GM12878 (cell line): ENCODE results near the gene OSBPL3. TPM values are rescaled to one million over a fixed set of nuclear protein-coding genes. Genes with fewer than 3 reads are reported as not detected.

Experiments
- BACH1 ChIP-seq: fragments of 450-650 bp; IDR thresholded peaks from 2 replicates; pipeline ENCODE4 v1.6.1; 2017; ENCODE audit warnings: mild to moderate bottlenecking, borderline replicate concordance
- BCL3 ChIP-seq: IDR thresholded peaks from 2 replicates; pipeline ENCODE4 v1.6.1; 2011; ENCODE audit warnings: borderline replicate concordance, low read depth, mild to moderate bottlenecking, moderate library complexity, low read length; ENCODE audit not compliant: insufficient read depth, poor library complexity, severe bottlenecking
- EED ChIP-seq: sonication (generic); IDR thresholded peaks from 2 replicates; pipeline ENCODE4 v1.6.1; 2016; ENCODE audit warnings: antibody characterized with exemption, low read depth
- EP300 ChIP-seq, 2 experiments: fragments of 150-350 bp in 1 of 2; IDR thresholded peaks; 2 replicates each; pipeline ENCODE4 v1.6.1; 2011 to 2012; ENCODE audit warnings: low read depth in 2 of 2, low read length in 2 of 2, borderline replicate concordance in 1 of 2, improper control_type of control experiment in 1 of 2, inconsistent platforms in 1 of 2; ENCODE audit not compliant: control insufficient read depth in 1 of 2
- ETV6 ChIP-seq, 2 experiments: fragments of 450-650 bp in 1 of 2; IDR thresholded peaks in 1 of 2; conservative IDR thresholded peaks in 1 of 2; 2 replicates each; pipeline ENCODE4 v1.6.1; 2014; ENCODE audit warnings: antibody characterized with exemption in 1 of 2, borderline replicate concordance in 1 of 2, low read depth in 1 of 2, mild to moderate bottlenecking in 1 of 2, moderate library complexity in 1 of 2
- FOXM1 ChIP-seq: IDR thresholded peaks from 2 replicates; pipeline ENCODE4 v1.6.1; 2012; ENCODE audit warnings: low read depth, mild to moderate bottlenecking, inconsistent platforms, low read length, moderate library complexity
- GATAD2B ChIP-seq: fragments of 450-650 bp; conservative IDR thresholded peaks from 2 replicates; pipeline ENCODE4 v1.6.1; 2017; ENCODE audit warnings: low read depth, mild to moderate bottlenecking, moderate library complexity
- JUNB ChIP-seq: IDR thresholded peaks from 2 replicates; pipeline ENCODE4 v1.6.1; 2016; ENCODE audit warnings: antibody characterized with exemption, mild to moderate bottlenecking
- MEF2B ChIP-seq: fragments of 450-650 bp; IDR thresholded peaks from 2 replicates; pipeline ENCODE4 v1.6.1; 2018; ENCODE audit warnings: mild to moderate bottlenecking, moderate library complexity; ENCODE audit not compliant: partially characterized antibody, poor library complexity, severe bottlenecking
- MTA2 ChIP-seq: fragments of 450-650 bp; IDR thresholded peaks from 2 replicates; pipeline ENCODE4 v1.6.1; 2016; ENCODE audit warnings: low read depth, mild to moderate bottlenecking, moderate library complexity
- MYC ChIP-seq: IDR thresholded peaks from 2 replicates; pipeline ENCODE4 v1.6.1; 2011; ENCODE audit warnings: mild to moderate bottlenecking, low read length, moderate library complexity, inconsistent platforms; ENCODE audit not compliant: insufficient read depth, insufficient replicate concordance, insufficient read length, severe bottlenecking
- PAX5 ChIP-seq: IDR thresholded peaks from 2 replicates; pipeline ENCODE4 v1.6.1; 2011; ENCODE audit warnings: low read depth, low read length, borderline replicate concordance
- PBX3 ChIP-seq: IDR thresholded peaks from 2 replicates; pipeline ENCODE4 v1.6.1; 2011; ENCODE audit warnings: mild to moderate bottlenecking, low read depth, low read length, moderate library complexity; ENCODE audit not compliant: insufficient replicate concordance
- POU2F2 ChIP-seq: IDR thresholded peaks from 3 replicates; pipeline ENCODE4 v1.6.1; 2011; ENCODE audit warnings: low read depth, mild to moderate bottlenecking, low read length, borderline replicate concordance
- RAD51 ChIP-seq: fragments of 450-650 bp; IDR thresholded peaks from 2 replicates; pipeline ENCODE4 v1.6.1; 2016; ENCODE audit warnings: moderate library complexity, mild to moderate bottlenecking, inconsistent platforms
- SIX5 ChIP-seq: IDR thresholded peaks from 2 replicates; pipeline ENCODE4 v1.6.1; 2011; ENCODE audit warnings: mild to moderate bottlenecking, low read depth, low read length, moderate library complexity; ENCODE audit not compliant: severe bottlenecking
- SMAD1 ChIP-seq: fragments of 450-650 bp; IDR thresholded peaks from 2 replicates; pipeline ENCODE4 v1.6.1; 2018; ENCODE audit warnings: mild to moderate bottlenecking, low read depth; ENCODE audit not compliant: partially characterized antibody
- SRF ChIP-seq, 2 experiments: IDR thresholded peaks; 2 replicates each; pipeline ENCODE4 v1.6.1; 2011; ENCODE audit warnings: low read depth in 2 of 2, low read length in 2 of 2, mild to moderate bottlenecking in 1 of 2, moderate library complexity in 1 of 2
- TCF12 ChIP-seq: IDR thresholded peaks from 2 replicates; pipeline ENCODE4 v1.6.1; 2011; ENCODE audit warnings: low read depth, mild to moderate bottlenecking, low read length
- ZBTB33 ChIP-seq: fragments of 450-650 bp; IDR thresholded peaks from 2 replicates; pipeline ENCODE4 v1.6.1; 2017; ENCODE audit warnings: mild to moderate bottlenecking
- ZNF24 ChIP-seq: fragments of 450-650 bp; IDR thresholded peaks from 2 replicates; pipeline ENCODE4 v1.6.1; 2017; ENCODE audit warnings: antibody characterized with exemption, mild to moderate bottlenecking
- polyA plus RNA-seq, 11 experiments: library from polyadenylated mRNA; depleted of rRNA in 4 of 11; unstranded in 6 of 11; stranded (reverse) in 5 of 11; fragments of >200 nt; fragmentation: Nextera tagmentation in 4 of 11; fragmentation: Illumina TruSeq in 1 of 11; extraction: Ambion mirVana in 4 of 11; extraction: Trizol in 1 of 11; gene quantifications; 1 replicate in 1 of 11; 2 replicates in 10 of 11; pipeline versions ENCODE4 v1.2.1 to v1.2.3, GENCODE V29; 2011 to 2016; ENCODE audit warnings: inconsistent platforms in 2 of 11, missing spikeins in 2 of 11, low read depth in 1 of 11
- total RNA-seq, 4 experiments: library from RNA; depleted of rRNA in 3 of 4; stranded (reverse); fragments of >200 nt in 3 of 4; fragmentation: Illumina TruSeq in 1 of 4; extraction: Trizol in 1 of 4; gene quantifications; 2 replicates each; pipeline versions ENCODE4 v1.2.1 to v1.2.3, GENCODE V29; 2013 to 2021
- TF ChIP-seq, protein P1 (sequence below): fragments of 450-650 bp; IDR thresholded peaks from 2 replicates; pipeline ENCODE4 v1.6.1; 2016; ENCODE audit warnings: mild to moderate bottlenecking, moderate library complexity, borderline replicate concordance

Gene OSBPL3
- total and polyA plus RNA-seq, 10 of the 15 experiments (the other 5 are each of a cell fraction or from before 2014, with no cell fraction given), result 6.1 to 46.6 (median 27.0) TPM

DNA sequence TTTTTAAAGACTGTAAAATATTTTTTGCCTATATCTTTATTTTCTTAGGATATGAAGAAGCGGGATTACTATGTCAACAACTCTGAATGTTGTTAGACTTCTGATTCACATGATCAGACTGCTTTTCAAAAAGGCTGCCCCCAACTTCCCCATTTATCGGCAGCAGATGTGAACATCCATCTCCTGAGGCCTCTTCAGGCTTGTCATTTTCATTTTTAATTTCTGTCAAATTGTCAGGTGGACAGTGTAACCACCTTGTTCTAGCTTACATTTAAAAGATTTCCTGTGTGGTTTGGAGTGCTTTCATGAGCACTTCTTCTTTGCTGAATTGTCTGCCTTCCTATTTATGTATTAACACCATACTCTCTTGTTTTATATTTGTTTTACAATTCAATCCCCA lies 143.9 kb downstream of the OSBPL3 start (continued):
- TF ChIP-seq ZBTB33 (no peak), PAX5 (no peak), ZNF24 (no peak), EED (no peak), SMAD1 (no peak), MYC (no peak), SIX5 (no peak), GATAD2B (no peak), TCF12 (peak; percentile 39; the same call in 1 of the 2 replicates), RAD51 (peak; percentile 81), POU2F2 (no peak; the same call in 2 of the 3 replicates), BACH1 (no peak; the same call in 1 of the 2 replicates), BCL3 (no peak), MEF2B (peak; percentile 22), PBX3 (no peak), ETV6 (conservative IDR thresholded peaks at IDR 0.05 in 1 of 2, IDR thresholded peaks at IDR 0.05 in 1 of 2; ENCODE audit: borderline replicate concordance in 1 of 2, low read depth in 1 of 2) (no peak), MTA2 (peak; percentile 63), SRF (IDR thresholded peaks at IDR 0.05; ENCODE audit: low read depth in 2 of 2, low read length in 2 of 2) (no peak), JUNB (no peak), FOXM1 (no peak), EP300 (IDR thresholded peaks at IDR 0.05; ENCODE audit: borderline replicate concordance in 1 of 2, control insufficient read depth in 1 of 2, low read depth in 2 of 2, low read length in 2 of 2) (peak; percentile 60 to 70; a peak in 3 of 4 replicates)
- TF ChIP-seq, protein P1, sequence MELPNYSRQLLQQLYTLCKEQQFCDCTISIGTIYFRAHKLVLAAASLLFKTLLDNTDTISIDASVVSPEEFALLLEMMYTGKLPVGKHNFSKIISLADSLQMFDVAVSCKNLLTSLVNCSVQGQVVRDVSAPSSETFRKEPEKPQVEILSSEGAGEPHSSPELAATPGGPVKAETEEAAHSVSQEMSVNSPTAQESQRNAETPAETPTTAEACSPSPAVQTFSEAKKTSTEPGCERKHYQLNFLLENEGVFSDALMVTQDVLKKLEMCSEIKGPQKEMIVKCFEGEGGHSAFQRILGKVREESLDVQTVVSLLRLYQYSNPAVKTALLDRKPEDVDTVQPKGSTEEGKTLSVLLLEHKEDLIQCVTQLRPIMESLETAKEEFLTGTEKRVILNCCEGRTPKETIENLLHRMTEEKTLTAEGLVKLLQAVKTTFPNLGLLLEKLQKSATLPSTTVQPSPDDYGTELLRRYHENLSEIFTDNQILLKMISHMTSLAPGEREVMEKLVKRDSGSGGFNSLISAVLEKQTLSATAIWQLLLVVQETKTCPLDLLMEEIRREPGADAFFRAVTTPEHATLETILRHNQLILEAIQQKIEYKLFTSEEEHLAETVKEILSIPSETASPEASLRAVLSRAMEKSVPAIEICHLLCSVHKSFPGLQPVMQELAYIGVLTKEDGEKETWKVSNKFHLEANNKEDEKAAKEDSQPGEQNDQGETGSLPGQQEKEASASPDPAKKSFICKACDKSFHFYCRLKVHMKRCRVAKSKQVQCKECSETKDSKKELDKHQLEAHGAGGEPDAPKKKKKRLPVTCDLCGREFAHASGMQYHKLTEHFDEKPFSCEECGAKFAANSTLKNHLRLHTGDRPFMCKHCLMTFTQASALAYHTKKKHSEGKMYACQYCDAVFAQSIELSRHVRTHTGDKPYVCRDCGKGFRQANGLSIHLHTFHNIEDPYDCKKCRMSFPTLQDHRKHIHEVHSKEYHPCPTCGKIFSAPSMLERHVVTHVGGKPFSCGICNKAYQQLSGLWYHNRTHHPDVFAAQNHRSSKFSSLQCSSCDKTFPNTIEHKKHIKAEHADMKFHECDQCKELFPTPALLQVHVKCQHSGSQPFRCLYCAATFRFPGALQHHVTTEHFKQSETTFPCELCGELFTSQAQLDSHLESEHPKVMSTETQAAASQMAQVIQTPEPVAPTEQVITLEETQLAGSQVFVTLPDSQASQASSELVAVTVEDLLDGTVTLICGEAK, result no peak; the same call in 1 of the 2 replicates
